Keratinocyte (primary cell): ENCODE data around the gene PIP4P1.

Experiments used
- EZH2 ChIP-seq: IDR thresholded peaks from one replicate; pipeline ENCODE4 v1.6.1; 2012; ENCODE audit warnings: inconsistent platforms, mild to moderate bottlenecking, low read length, moderate library complexity
- TF ChIP-seq, protein P1 (sequence below), 3 experiments: IDR thresholded peaks in 1 of 3; conservative IDR thresholded peaks in 1 of 3; optimal IDR thresholded peaks in 1 of 3; 2 replicates in 2 of 3; 3 replicates in 1 of 3; pipeline versions ENCODE3 to v1.5.1; 2011; ENCODE audit warnings: low read length in 3 of 3, mild to moderate bottlenecking in 3 of 3, moderate library complexity in 2 of 3, control low read depth in 1 of 3, inconsistent platforms in 1 of 3; ENCODE audit not compliant: insufficient read depth in 2 of 3; ENCODE audit errors: extremely low read depth in 1 of 3

DNA sequence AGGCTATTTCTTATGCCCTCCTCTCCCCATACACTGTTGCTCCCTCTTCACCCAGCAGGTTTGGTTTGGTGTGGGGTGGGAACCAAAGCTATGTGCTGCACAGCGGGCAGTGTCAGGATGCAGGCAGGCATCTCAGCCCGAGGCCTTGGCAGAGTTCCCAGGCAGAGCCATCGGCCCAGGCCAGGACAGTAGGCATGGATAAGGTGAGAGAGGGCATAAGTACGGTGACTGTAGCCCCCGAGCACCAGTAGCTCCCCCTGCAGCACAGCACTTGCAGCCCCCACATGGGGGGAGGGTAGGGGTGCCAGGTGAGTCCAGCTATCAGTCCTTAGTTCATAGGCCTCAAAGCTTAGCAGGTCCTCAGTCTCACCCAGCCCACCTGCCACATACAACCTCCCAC is 32.4 kb downstream of the PIP4P1 start:
- TF ChIP-seq, protein P1, sequence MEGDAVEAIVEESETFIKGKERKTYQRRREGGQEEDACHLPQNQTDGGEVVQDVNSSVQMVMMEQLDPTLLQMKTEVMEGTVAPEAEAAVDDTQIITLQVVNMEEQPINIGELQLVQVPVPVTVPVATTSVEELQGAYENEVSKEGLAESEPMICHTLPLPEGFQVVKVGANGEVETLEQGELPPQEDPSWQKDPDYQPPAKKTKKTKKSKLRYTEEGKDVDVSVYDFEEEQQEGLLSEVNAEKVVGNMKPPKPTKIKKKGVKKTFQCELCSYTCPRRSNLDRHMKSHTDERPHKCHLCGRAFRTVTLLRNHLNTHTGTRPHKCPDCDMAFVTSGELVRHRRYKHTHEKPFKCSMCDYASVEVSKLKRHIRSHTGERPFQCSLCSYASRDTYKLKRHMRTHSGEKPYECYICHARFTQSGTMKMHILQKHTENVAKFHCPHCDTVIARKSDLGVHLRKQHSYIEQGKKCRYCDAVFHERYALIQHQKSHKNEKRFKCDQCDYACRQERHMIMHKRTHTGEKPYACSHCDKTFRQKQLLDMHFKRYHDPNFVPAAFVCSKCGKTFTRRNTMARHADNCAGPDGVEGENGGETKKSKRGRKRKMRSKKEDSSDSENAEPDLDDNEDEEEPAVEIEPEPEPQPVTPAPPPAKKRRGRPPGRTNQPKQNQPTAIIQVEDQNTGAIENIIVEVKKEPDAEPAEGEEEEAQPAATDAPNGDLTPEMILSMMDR (optimal IDR thresholded peaks at IDR 0.05 in 1 of 3, IDR thresholded peaks at IDR 0.05 in 1 of 3, conservative IDR thresholded peaks at IDR 0.05 in 1 of 3; ENCODE audit: extremely low read depth in 1 of 3, insufficient read depth in 2 of 3, low read length in 3 of 3): no peak
- no peak for TF ChIP-seq EZH2
